Gastroesophageal sphincter (tissue), 2 donors: ENCODE measurements around the gene PRKACA.

Source experiments
- EP300 ChIP-seq: sonication (generic); formaldehyde crosslinking; IDR thresholded peaks from one replicate; pipeline ENCODE4 v1.6.1; 2017; ENCODE audit warnings: antibody characterized with exemption, mild to moderate bottlenecking
- POLR2A ChIP-seq, 2 donors: fragments of 450-650 bp; IDR thresholded peaks; one replicate each; pipeline ENCODE4 v1.6.1; 2017; ENCODE audit warnings: antibody characterized with exemption in 2 of 2, mild to moderate bottlenecking in 2 of 2, moderate library complexity in 1 of 2

DNA sequence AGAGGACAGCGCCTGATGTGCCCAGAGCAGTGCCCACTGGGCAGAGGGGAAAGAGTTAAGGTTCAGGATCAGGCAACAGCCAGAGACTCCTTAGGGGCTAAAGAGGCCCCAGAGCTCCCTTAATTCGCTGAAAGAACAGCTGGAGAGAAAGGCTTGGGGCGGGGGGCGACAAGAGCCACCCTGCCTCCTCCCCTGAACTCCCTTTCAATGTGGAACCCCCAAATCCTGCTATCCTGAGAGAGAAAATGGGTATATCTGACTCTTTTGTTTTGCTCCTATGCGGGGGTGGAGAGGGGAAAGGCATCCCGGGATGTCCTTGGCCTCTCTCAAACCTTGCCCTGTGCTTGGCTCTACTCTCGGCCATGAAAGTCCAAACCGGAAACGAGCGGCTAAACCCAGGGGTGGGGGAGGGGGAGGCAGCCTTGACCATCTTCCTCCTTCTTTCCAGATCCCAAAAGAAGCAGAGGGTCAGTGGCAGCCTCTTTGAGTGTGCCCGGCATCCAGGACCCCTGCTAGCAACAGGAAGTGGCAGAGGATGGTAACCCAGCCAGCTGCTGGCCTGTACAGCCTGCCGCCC lies 4.7 kb downstream of the PRKACA start:
- TF ChIP-seq POLR2A (IDR thresholded peaks at IDR 0.05) (no peak), EP300 (no peak)
